Mucosa of rectum (tissue), 2 donors: ENCODE data around the gene CNTN6.

ENCODE experiments used
- H3K27ac ChIP-seq, 2 donors: one replicate each; pipeline ENCODE4 v1.7.0; 2013; ENCODE audit warnings: inconsistent platforms in 2 of 2, low read depth in 2 of 2, low read length in 2 of 2
- H3K27me3 ChIP-seq, 2 donors: one replicate each; pipeline ENCODE4 v1.7.0; 2013; ENCODE audit warnings: low read length in 2 of 2; ENCODE audit not compliant: control insufficient read depth in 2 of 2, insufficient read depth in 2 of 2
- H3K36me3 ChIP-seq, 2 donors: one replicate each; pipeline ENCODE4 v1.7.0; 2013; ENCODE audit warnings: low read length in 2 of 2; ENCODE audit not compliant: control insufficient read depth in 2 of 2, insufficient read depth in 2 of 2
- H3K4me1 ChIP-seq, 2 donors: one replicate each; pipeline ENCODE4 v1.7.0; 2013; ENCODE audit warnings: low read length in 2 of 2, mild to moderate bottlenecking in 1 of 2; ENCODE audit not compliant: control insufficient read depth in 2 of 2, insufficient read depth in 2 of 2
- H3K4me3 ChIP-seq, 2 donors: one replicate each; pipeline ENCODE4 v1.7.0; 2013; ENCODE audit warnings: low read length in 2 of 2
- H3K9ac ChIP-seq, 2 donors: one replicate each; pipeline ENCODE4 v1.7.0; 2013; ENCODE audit warnings: low read length in 2 of 2, low read depth in 1 of 2, mild to moderate bottlenecking in 1 of 2
- H3K9me3 ChIP-seq, 2 donors: one replicate each; pipeline ENCODE4 v1.7.0; 2013; ENCODE audit warnings: low read length in 2 of 2; ENCODE audit not compliant: control insufficient read depth in 2 of 2
- donor health status: healthy.
- donor health status: Normal muscosa, but diverticular disease.

CNTN6 gene

GRCh38 chr3:1092771-1093170 lies at the start of gene CNTN6:
TSS of gene CNTN6 (plus strand) at chr3:1093024. CDS start at chr3:1148009, 54,985 bp downstream.
- no peaks in the 10 kb centered on the region for H3K4me1 ChIP-seq
- H3K27me3 ChIP-seq: no peaks in the 10 kb centered on the region
- no peak within 1 kb of the TSS for H3K27ac ChIP-seq
- H3K4me3 ChIP-seq: no peak within 1 kb of the TSS
- H3K36me3 ChIP-seq: no peaks in the 10 kb centered on the region
- H3K9me3 ChIP-seq: no peaks in the 10 kb centered on the region
- H3K9ac ChIP-seq: no peak within 1 kb of the TSS

- H3K4me3 ChIP-seq: no peak overlapping the region
- H3K36me3 ChIP-seq: no peaks in the 10 kb centered on the region
These were observed 44.3 kb upstream of the CNTN6 start for GRCh38 chr3:1048558-1048957.

GRCh38 chr3:1055870-1056269 lies 37.0 kb upstream of the CNTN6 start:
- H3K4me3 ChIP-seq: no peak overlapping the region
- H3K9me3 ChIP-seq: no peaks in the 10 kb centered on the region
- no peaks in the 10 kb centered on the region for H3K27me3 ChIP-seq
- no peak overlapping the region for H3K27ac ChIP-seq
- no peak overlapping the region for H3K9ac ChIP-seq
- H3K36me3 ChIP-seq: no peaks in the 10 kb centered on the region
- H3K4me1 ChIP-seq: no peaks in the 10 kb centered on the region

More at GRCh38 chr3:1048558-1048957, 44.3 kb upstream of the CNTN6 start:
- Histone ChIP-seq H3K4me1 (no peaks in the 10 kb centered on the region), H3K27me3 (no peaks in the 10 kb centered on the region), H3K9ac (no peak overlapping the region), H3K27ac (no peak overlapping the region), H3K9me3 (no peaks in the 10 kb centered on the region)

- Histone ChIP-seq H3K36me3 (no peaks in the 10 kb centered on the region), H3K9ac (no peak overlapping the region), H3K27me3 (no peaks in the 10 kb centered on the region), H3K27ac (no peak overlapping the region), H3K4me3 (no peak overlapping the region), H3K4me1 (no peaks in the 10 kb centered on the region), H3K9me3 (no peaks in the 10 kb centered on the region)
These were observed 36.1 kb upstream of the CNTN6 start for GRCh38 chr3:1056744-1057143.

GRCh38 chr3:1057436-1057835 lies 35.4 kb upstream of the CNTN6 start:
- H3K36me3 ChIP-seq: no peaks in the 10 kb centered on the region
- no peak overlapping the region for H3K27ac ChIP-seq

GRCh38 chr3:1068985-1069384 lies 23.8 kb upstream of the CNTN6 start:
- H3K4me3 ChIP-seq: no peak overlapping the region
- no peaks in the 10 kb centered on the region for H3K9me3 ChIP-seq
- H3K9ac ChIP-seq: no peak overlapping the region
- no peak overlapping the region for H3K27ac ChIP-seq
- H3K36me3 ChIP-seq: no peaks in the 10 kb centered on the region
- H3K27me3 ChIP-seq: no peaks in the 10 kb centered on the region
- H3K4me1 ChIP-seq: no peaks in the 10 kb centered on the region

More at GRCh38 chr3:1057436-1057835, 35.4 kb upstream of the CNTN6 start:
- Histone ChIP-seq H3K4me3 (no peak overlapping the region), H3K4me1 (no peaks in the 10 kb centered on the region), H3K27me3 (no peaks in the 10 kb centered on the region), H3K9me3 (no peaks in the 10 kb centered on the region), H3K9ac (no peak overlapping the region)

- no peaks in the 10 kb centered on the region for H3K27me3 ChIP-seq
- no peak overlapping the region for H3K27ac ChIP-seq
- H3K4me3 ChIP-seq: no peak overlapping the region
- H3K36me3 ChIP-seq: no peaks in the 10 kb centered on the region
- H3K4me1 ChIP-seq: no peaks in the 10 kb centered on the region
- H3K9ac ChIP-seq: no peak overlapping the region
- H3K9me3 ChIP-seq: no peaks in the 10 kb centered on the region
These were observed 20.8 kb upstream of the CNTN6 start for GRCh38 chr3:1072041-1072440.

- Histone ChIP-seq H3K4me3 (no peak overlapping the region), H3K9me3 (no peaks in the 10 kb centered on the region), H3K27me3 (no peaks in the 10 kb centered on the region), H3K36me3 (no peaks in the 10 kb centered on the region), H3K4me1 (no peaks in the 10 kb centered on the region), H3K9ac (no peak overlapping the region), H3K27ac (no peak overlapping the region)
These were observed 13.2 kb upstream of the CNTN6 start for GRCh38 chr3:1079662-1080061.

- Histone ChIP-seq H3K4me3 (no peak overlapping the region), H3K27ac (no peak overlapping the region), H3K36me3 (no peaks in the 10 kb centered on the region), H3K9me3 (no peaks in the 10 kb centered on the region), H3K9ac (no peak overlapping the region), H3K4me1 (no peaks in the 10 kb centered on the region), H3K27me3 (no peaks in the 10 kb centered on the region)
These were observed 10.7 kb upstream of the CNTN6 start for GRCh38 chr3:1082108-1082507.

- H3K27ac ChIP-seq: no peak overlapping the region
- H3K27me3 ChIP-seq: no peaks in the 10 kb centered on the region
- H3K36me3 ChIP-seq: no peaks in the 10 kb centered on the region
- H3K9me3 ChIP-seq: no peaks in the 10 kb centered on the region
- H3K4me3 ChIP-seq: no peak overlapping the region
- H3K4me1 ChIP-seq: no peaks in the 10 kb centered on the region
- H3K9ac ChIP-seq: no peak overlapping the region
These were observed 5.7 kb upstream of the CNTN6 start for GRCh38 chr3:1087066-1087560.

GRCh38 chr3:1088503-1088902 lies 4.3 kb upstream of the CNTN6 start:
- H3K36me3 ChIP-seq: no peaks in the 10 kb centered on the region
- H3K9ac ChIP-seq: no peak overlapping the region
- H3K27me3 ChIP-seq: no peaks in the 10 kb centered on the region
- no peaks in the 10 kb centered on the region for H3K4me1 ChIP-seq
- H3K27ac ChIP-seq: no peak overlapping the region
- no peaks in the 10 kb centered on the region for H3K9me3 ChIP-seq
- no peak overlapping the region for H3K4me3 ChIP-seq
